Hindlimb muscle (tissue), 1 donor: ENCODE data around the gene SDHAF2. TPM values are rescaled to one million over a fixed set of nuclear protein-coding genes. Genes with fewer than 3 reads are reported as not detected.

ENCODE experiments used
- polyA plus RNA-seq: library from polyadenylated mRNA; unstranded; fragments of 120-200 nt; gene quantifications from one replicate; pipeline ENCODE4 v1.2.1, GENCODE V29; 2013; ENCODE audit not compliant: insufficient read length

Gene SDHAF2
- polyA plus RNA-seq, 1 donor = 29.9 TPM

Other genes with a start within 250 kb of the SDHAF2 start
- not detected for gene PGA3, start 226.6 kb upstream of the SDHAF2 start, polyA plus RNA-seq
- 0.44 TPM for gene PGA4, start 207.8 kb upstream of the SDHAF2 start, polyA plus RNA-seq
- gene PGA5, start 188.9 kb upstream of the SDHAF2 start, polyA plus RNA-seq = 1.1 TPM
- 4.9 TPM for gene VWCE, start 134.8 kb upstream of the SDHAF2 start, polyA plus RNA-seq
- 190 TPM for gene DDB1, start 97.0 kb upstream of the SDHAF2 start, polyA plus RNA-seq
- gene TKFC, start 96.9 kb upstream of the SDHAF2 start, polyA plus RNA-seq = 20.7 TPM
- 16.9 TPM for gene CYB561A3, start 68.2 kb upstream of the SDHAF2 start, polyA plus RNA-seq
- 17.8 TPM for gene TMEM138, start 67.8 kb upstream of the SDHAF2 start, polyA plus RNA-seq
- gene TMEM216, start 37.5 kb upstream of the SDHAF2 start, polyA plus RNA-seq = 11.2 TPM
- 78.3 TPM for gene CPSF7, start 149 bp upstream of the SDHAF2 start, polyA plus RNA-seq
- gene LRRC10B, start 78.6 kb downstream of the SDHAF2 start, polyA plus RNA-seq = not detected
- gene SYT7, start 151.0 kb downstream of the SDHAF2 start, polyA plus RNA-seq = 3.4 TPM